NCI-H446 (cell line): ENCODE data around the gene KCNQ4.

Source experiments
- DNase-seq, 2 experiments: peaks; one replicate each; lab custom pipeline; 2025; lab: John Stamatoyannopoulos, UW

The KCNQ4 gene

DNA sequence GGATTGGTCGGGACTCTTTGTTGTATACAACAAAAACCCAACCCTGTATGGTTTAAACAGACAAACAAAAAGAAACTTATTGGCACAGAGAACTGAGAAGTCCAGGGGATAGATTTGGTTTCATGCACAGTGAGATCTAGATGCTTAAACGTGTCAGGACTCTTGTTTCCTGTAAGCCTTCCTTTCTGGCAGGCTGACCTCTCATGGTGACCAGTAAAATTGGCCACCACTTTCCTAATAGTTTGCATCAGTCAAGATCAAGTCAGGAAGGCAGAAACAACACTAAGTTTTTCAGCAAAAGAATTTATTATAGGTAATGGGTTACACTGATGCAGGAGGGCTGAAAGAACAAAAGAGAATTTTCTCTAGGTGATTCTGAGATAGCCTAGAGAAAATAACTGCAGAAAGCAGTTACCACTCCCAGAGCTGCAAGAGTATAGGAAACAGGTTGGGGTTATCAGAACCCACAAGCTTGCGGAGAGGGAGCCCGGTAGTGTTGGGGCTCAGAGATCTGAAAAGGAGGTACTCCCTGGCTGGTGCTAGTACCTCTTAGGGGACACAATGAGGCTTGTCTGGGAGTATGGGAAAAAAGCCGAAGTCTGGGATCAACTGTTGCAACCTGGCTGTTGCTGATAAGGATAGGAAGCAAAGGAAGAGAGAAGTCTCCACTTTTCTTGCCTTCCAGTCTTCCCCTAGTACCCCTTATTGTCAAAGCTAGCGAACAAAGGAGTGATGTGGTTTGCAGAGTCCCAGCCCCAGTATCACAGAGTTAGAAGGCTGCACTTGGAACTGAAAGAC is 57.1 kb downstream of the KCNQ4 start:
- DNase-seq = no peak

DNA sequence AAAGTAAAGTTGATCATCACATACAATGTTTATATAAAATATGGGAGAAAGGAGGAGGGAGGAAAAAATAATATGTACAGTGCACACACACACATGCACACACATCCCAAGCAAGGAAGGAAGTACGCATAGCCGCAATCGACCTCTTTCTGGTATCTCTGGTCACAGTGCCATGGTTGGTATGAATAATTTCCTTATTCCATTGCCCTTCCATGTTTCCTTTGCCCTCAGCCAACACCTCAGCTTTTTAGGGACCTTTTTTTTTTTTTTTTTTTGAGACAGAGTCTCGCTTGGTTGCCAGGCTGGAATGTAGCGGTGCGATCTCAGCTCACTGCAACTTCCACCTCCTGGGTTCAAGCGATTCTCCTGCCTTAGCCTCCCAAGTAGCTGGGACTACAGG is 58.0 kb downstream of the KCNQ4 start:
- DNase-seq = no peak

DNA sequence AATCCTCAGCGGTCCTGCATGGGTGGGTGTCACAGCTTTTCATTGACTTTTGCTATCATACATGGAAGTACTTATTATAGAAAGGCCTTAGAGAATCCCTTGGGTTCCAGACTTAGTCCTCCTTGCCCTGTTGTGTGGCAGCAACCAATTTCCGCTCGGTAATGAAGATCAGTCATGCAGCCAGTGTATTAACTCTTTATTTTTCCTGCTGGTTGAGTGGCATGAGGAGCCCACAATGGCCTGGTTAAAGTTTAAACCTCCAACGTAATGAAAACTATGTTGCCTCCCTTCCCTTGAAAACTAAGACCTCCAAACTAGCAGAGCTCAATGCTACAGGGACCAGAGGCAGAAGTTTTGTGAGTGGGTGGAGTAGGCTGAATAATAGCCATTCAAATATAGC is 58.6 kb downstream of the KCNQ4 start:
- no peak for DNase-seq

DNA sequence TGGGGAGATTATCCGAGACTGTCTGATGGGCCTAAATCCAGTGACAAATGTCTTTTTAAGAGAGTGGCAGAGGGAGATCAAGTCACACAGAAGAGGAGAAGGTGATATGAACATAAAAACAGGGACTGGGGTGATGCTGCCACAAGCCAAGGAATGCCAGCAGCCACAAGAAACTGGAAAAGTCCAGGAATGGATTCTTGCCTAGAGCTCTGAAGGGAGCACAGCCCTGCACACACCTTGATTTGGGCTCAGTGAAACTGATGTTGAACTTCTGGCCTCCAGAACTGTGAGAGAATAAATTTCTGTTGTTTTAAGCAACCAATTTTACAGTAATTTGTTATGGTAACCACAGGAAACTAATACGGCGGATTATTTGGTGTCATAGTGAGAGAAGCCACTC is 59.1 kb downstream of the KCNQ4 start:
- no peak for DNase-seq

DNA sequence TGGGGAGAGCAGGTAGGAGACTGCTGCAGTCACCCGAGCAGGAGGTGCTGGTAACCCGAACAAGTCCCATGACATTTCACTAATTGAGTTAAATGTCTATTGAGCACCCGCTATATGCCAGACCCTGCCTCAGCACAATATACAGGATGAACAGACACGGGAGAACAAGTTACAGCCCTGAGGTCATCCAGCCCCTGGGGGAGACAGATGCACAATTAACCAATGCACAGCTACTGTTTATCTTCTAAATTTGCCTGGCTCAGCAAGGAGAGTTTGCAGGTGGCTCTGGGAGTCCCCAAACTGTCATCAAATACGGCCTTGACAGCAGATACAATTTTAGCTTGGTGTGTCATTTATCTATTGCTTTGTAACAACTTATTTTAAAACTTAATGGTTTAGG is 60.5 kb downstream of the KCNQ4 start:
- DNase-seq = no peak

DNA sequence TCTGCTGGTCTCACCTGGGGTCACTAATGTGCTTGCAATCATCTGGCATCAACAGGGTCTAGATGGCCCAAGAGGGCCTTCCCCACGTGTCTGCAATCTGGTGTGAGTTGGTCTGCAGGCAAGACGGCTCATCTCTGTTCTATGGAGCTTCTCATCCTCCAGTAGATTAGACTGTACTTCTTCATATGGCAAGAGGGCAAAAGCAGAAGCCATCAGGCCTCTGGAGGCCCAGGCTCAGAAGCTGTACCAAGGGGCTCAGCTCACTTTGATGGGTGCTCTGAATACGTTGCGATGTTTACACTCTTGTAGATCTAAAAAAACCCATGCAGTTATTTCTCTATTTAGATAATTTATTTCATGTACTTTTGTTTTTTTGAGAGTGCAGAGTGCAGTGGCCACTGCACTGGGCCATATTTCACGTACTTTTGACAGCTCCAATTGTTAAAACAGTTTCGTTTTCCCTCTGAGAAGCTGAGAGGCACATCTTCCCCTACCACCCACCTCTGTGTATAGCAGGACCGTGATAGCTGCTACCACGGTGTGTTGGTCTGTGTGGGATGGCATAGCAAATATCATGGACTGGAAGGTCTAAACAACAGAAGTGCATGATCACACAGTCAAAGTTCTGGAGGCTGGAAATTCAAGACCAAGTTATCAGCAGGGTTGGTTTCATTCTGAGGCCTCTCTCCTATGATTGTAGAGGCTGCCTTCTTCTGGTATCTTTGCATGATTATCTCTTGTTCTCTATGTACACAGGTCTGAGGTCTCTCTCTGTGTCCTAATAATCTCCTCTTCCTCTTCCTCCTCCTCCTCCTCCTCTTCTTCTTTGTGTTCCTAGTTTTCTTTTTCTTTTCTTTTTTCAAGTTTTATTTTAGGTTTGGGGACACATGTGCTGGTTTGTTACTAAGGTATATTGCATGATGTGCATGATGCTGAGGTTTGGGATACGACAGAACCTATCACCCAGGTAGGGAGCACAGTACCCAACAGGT is 61.6 kb downstream of the KCNQ4 start:
- no peak for DNase-seq

DNA sequence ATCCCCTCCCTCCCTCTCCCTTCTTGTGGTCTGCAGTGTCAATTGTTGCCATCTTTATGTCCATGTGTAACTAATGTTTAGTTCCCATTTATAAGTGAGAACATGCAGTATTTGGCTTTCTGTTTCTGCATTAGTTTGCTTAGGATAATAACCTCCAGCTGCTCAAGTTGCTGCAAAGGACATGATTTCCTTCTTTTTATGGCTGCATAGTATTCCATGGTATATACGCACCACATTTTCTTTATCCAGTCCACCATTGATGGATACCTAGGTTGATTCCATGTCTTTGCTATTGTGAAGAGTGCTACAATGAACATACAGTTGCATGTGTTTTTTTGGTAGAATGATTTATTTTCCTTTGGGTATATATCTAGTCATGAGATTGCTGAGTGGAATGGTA is 62.3 kb downstream of the KCNQ4 start:
- DNase-seq = no peak

DNA sequence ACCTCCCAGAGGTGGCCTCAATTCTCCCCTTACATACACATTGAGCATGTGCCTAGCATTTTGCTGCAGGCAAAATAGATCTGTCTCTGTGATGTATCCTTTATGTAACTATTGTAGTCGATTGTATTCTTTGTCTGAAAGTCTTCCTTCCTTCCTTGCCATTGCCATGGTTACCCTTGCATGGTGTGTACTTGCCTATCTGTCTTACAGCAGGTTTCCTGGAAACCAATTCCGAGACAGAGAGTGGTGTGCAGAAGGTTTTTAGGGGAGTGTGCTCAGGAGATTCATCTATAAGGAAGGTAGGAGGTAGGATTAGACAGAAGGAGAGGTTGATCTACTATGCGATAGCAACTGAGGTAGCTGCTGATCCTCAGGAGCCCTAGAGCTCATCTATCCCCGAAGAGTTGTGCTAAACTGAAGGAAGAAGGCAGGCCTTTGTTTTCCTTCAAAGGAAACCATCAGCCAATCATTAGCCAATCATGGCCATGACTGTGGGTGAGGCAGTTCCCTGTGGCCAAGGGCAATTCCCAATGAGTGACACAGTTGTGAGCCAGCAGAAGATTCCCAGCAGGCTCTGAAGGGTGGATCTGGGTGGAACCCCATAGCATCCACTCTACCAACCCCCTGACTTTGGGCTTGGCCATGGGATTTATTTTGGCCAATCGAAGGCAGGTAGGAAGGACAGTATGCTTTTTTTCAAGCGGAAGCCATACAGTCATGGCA is 63.6 kb downstream of the KCNQ4 start:
- no peak for DNase-seq

DNA sequence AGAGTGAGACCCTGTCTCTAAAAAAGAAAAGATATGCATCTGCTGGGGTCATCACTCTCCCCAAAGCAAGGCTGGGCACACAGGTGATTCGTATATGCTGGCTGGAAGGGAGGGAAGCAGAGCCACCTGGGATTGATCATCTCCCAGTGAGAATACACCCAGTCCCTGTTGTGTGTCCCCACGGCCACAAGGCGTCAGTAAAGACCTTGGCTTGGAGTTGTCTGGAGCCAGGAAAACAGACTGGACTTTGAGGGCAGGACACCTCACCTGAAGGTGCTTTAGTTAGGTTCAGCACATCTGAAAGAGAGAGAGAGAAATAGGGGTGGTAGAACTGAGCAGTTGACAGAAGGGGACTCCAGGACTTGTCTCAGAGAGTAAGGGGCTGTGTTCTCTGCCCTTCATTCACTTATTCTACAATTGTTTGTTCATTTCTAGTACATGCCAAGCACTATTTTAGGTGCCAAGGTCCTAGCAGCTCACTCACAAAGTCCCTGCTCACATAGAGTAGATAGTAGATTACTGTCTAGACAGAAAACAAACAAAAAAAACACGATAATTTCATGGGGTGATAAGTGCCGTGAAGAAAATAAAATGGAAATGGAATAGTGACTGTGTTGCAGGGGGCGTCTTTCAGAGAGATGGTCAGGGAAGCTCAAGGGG is 65.1 kb downstream of the KCNQ4 start:
- peak; percentile 17 to 74 for DNase-seq

DNA sequence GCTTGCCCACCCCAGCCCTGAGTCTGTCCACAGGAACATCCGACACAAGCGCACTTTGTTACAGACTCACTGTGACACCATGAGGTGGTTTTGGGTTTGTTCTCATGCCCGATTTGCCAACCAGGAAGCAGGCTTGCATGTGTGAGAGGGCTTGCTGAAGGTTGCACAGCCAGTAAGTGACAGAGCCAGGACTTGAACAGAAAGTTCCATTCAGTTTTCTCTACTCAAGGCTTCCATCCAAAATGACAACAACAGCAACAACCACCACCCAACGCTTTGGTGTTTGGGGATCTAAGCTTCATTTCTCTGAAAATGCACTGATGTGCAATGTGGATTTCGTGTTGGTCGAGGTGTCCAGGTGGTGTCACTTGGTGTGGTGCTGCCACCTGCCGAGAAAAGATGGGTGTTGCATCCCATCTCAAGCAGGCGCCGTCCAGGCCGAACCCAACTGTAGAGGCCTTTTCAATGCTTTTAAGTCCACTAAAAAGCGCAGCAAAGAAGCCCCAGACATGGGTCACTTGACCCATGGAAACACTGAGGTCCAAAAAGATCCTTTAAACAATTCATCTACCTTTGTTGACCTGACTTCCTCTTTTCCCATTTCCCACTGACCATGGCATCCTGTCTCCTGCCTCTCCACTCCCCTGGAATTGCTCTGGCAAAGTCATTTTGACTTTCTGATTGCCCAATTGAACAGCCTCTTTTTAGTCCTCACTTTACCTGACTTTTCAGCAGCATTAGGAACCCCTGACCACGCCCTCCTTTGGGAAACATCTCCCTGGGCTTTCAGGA is 66.4 kb downstream of the KCNQ4 start:
- peak; percentile 62 to 73 for DNase-seq

DNA sequence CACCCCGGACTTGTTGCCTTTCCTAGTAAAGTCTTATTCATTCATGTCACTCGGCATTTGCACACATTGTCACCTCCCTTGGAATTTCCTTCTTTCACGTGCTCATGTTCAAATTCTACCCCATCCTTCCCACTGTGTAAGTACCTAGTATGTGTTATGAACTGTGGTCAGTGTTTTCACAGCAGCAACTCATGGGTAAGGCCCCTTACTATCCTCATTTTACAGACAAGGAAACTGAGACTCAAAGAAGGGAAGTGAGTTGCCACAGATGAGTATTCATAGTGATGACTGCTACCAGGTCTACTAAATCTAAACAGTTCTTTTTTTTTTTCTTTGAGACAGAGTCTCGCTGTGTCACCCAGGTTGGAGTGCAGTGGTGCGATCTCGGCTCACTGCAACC is 68.1 kb downstream of the KCNQ4 start:
- DNase-seq = no peak

DNA sequence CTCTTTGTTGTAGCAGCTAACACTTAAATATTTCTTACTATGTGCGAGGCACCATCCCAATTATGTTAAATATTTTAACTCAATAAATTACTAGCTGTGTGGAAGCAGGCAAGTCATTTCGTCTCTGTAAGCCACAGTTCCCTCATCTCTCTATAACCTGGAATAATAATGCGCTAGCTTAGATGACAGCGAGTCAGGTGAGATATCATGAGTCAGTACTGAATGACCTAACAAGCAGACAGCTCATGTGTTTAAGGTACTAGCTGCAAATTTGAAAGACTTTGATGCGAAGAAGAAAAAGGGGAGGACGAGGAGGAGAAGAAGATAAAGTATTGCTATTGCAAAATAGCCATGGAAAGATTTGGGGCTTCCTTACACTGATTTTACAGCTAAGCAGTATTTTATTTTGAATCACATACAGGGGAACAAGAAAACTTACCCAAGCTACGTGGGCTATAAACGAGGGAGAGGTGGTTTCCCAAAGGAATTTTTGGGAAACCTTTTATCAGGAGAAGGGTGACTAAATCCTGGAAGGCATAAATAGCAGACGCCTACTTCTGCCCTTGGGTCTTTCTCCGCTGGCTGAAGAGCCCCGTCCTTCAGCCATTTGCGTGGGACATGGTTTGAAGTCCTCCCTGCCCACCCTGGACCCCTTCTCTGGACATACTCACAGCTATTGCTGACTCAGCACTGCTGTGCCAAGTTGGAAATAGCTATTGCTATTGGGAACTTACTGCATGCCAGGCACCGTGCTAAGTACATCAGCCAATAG is 69.7 kb downstream of the KCNQ4 start:
- no peak for DNase-seq

DNA sequence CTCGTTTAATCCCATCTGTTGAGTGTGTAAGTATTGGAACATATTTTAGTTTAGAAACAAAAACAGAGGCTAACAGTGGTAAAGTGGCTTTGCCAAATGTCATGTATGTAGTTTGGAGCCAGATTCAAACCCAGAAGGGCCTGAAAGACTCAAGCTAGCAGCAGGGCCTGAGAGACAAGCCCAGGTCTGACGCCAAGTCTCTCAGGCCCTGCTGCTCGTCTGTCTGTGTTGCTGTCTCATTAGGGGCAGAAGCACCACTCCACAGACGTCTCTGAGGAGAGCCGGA is 70.2 kb downstream of the KCNQ4 start:
- DNase-seq = peak; percentile 84 to 98

DNA sequence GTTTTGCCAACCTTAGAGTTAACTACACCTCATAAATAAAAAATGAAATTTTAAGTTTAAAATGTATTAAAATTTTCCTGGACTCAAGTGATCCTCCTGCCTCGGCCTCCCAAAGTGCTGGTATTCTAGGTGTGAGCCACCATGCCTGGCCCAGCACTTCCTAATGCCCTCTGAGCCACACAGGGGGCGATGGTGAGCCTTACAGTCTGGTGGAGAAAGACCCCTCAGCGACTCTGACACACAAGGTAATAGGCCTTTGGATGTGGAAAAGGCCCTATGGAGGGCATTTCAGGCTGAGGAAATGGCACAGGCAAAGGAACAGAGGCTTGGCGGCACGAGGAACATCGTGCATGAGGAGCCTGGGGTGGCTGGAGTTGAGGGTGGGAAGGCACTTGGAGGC is 71.9 kb downstream of the KCNQ4 start:
- no peak for DNase-seq

DNA sequence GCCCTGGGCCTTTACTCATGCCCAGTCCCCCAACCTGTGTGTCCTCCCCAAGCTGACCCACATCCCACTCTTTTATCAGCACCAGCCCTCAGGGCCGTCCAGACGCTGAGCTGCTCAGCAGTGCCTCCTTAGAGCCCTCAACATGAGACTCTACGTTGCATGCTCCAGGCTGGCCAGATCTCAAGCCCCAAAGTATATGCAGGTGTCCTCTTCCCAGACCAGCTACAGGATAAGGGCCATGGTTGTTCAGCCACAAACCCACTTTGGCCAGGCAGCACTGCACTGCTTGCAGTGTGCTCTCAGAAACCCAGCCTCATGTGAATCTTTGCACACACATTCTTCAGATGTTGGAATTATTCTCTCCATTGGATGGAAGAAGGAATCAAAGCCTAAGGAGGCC is 72.5 kb downstream of the KCNQ4 start:
- DNase-seq = no peak

DNA sequence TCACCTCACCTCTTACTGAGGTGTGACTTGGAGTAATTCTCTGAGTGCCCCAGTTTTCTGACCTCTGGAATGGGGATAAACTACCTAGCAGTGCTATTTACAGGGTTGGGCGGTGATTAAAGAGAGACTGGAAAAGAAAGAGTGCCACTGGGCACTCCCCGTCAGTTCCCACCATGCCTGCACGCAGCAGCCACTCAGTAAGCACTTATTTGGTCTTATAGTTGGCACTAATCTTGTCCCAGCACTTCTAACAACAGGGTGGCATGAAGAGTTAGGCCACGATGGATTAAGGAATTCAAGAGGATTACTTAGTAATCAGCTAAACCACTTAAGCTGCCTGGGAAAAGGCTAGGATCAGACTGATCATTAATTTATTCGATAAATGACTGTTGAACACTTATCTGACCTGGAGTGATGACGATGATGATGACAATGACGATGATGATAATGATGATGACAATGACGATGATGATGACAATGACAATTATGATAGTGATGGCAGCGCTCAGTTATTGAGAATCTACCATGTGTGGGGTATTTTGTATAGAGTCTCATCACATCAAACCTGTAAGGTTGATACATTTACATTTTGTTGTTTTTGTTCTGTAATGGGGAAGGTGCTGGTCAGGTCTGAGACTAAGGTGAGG is 73.2 kb downstream of the KCNQ4 start:
- no peak for DNase-seq

DNA sequence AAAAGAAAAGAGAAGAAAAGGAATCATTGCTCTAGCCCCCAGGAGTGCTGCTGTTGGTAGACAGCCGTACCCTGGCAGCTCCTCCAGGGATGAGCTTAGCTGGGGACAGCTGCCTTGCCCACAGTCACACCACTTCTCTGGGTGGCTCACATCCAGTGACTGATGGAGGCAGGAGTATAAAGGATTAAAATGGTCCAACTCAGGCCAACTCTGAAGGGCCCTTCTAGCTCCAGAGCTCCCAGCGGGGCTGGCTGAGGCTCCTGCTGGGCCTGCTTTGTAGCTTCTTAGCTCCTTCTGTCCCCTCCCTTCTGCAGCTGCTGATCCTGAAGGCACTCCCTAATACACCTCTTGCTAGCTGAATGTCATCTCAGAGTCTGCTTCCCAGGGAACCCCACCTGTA is 74.2 kb downstream of the KCNQ4 start:
- peak in 1 of 2 experiments; percentile 58 for DNase-seq

DNA sequence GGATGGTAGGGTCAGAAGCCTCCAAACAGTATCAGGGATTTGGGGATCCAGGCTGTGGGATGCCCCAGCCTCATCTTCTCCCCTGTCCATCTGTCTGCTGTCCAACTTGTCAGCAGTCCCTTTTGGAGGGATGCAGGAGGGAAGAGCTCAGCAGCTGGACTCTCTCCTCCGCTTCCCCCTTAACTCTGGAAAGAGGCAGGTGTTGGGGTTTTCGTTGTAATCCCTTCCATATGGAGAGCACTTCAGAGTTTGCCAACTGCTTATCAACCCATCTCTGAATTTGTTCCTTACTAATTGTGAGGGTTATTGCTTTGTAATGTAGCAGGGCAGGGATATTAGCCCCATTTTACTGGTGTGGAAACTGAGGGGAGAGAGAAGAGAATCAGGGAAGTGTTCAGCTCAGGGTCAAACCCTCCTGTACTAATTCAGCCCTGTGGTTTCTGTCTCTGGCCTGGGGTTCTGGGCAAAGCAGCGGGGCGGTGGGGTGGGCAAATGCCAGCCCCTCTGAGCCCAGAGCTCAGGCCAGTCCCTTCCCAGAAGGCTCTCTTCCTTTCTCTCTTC is 75.3 kb downstream of the KCNQ4 start:
- DNase-seq = no peak

DNA sequence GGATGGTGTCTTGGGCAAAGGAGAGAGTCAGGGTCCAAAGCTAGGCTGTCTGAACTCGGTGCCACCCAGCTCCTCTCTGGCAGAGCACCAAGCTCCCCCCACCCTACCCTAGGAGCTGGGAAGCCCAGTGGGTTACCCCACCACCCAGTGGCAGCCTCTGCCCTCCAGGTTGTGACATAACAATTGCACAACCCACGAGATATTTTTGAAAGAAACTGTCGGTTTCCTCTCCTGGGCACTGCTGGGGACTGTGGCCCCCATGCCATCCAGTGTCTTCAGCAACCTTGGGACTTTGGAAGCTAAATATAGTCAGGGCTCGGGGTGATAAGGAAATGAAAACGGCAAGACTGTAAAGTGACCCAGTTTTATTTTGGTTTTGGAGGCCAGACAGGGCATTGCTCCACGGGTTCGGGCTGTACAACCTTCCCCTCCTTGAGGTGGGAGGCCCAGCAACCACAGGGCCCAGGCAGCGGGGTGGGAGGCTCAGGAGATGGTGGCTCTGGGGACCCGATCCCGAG is 77.2 kb downstream of the KCNQ4 start:
- DNase-seq = no peak
